ENCODE data around the gene AP1AR.
"Not testable (repeated sequence)": the region's sequence is repeated elsewhere in the genome, so short reads cannot be mapped to it uniquely, and the experiment has no call there.

DNA sequence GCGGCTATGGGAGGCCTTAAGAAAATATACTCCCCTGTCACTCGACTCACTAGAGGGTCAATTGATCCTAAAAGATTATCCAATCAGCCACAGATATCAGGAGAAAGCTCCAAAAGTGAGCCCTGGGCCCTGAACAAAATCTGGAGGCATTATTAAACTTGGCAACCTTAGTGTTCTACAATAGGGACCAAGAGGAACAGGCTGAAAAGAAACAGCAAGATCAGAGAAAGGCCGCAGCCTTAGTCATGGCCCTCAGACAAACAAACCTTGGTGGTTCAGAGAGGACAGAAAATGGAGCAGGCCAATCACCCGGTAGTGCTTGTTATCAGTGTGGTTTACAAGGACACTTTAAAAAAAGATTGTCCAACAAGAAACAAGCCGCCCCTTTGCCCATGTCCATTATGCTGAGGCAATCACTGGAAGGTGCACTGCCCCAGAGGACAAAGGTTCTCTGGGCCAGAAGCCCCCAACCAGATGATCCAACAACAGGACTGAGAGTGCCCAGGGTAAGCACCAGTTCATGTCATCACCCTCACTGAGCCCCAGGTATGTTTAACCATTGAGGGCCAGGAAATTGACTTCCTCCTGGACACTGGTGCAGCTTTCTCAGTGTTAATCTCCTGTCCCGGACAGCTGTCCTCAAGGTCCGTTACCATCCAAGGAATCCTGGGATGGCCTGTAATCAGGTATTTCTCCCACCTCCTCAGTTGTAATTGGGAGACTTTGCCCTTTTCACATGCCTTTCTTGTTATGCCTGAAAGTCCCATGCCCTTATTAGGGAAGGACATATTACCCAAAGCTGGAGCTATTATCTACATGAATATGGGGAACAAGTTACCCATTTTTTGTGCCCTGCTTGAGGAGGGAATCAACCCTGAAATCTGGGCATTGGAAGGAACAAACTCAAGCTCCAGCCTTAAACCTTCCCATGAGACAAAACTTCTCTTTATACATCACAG, 23.2 kb upstream of the AP1AR start:
- TF ChIP-seq, protein P1, sequence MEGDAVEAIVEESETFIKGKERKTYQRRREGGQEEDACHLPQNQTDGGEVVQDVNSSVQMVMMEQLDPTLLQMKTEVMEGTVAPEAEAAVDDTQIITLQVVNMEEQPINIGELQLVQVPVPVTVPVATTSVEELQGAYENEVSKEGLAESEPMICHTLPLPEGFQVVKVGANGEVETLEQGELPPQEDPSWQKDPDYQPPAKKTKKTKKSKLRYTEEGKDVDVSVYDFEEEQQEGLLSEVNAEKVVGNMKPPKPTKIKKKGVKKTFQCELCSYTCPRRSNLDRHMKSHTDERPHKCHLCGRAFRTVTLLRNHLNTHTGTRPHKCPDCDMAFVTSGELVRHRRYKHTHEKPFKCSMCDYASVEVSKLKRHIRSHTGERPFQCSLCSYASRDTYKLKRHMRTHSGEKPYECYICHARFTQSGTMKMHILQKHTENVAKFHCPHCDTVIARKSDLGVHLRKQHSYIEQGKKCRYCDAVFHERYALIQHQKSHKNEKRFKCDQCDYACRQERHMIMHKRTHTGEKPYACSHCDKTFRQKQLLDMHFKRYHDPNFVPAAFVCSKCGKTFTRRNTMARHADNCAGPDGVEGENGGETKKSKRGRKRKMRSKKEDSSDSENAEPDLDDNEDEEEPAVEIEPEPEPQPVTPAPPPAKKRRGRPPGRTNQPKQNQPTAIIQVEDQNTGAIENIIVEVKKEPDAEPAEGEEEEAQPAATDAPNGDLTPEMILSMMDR (IDR thresholded peaks at IDR 0.05) = not testable (repeated sequence)
- not testable (repeated sequence) for TF ChIP-seq ZFX (IDR thresholded peaks at IDR 0.05; ENCODE audit: borderline replicate concordance)

Data from 22Rv1 (cell line).